T-helper 1 cell treated with Interleukin-12 subunit alpha and Interleukin-12 subunit beta and Interleukin-4 antibody, amounts not matched to agents 30 ng/mL and 1 ng/mL, for 36 hours (primary cell): ENCODE results near the gene FBLL1. TPM values are rescaled to one million over a fixed set of nuclear protein-coding genes. Genes with fewer than 3 reads are reported as not detected.

ENCODE experiments used
- total RNA-seq: library from RNA; stranded (reverse); gene quantifications from 2 replicates; pipeline ENCODE4 v1.2.3, GENCODE V29; 2022

FBLL1 gene
- total RNA-seq, 1 donor from 2014 or later: not detected

Other genes with a start within 250 kb of the FBLL1 start
- not detected in 2 replicates for gene WWC1, start 237.7 kb upstream of the FBLL1 start, total RNA-seq
- gene RARS1, start 42.8 kb upstream of the FBLL1 start, total RNA-seq: 85.6 and 88.8 TPM in 2 replicates
- 50.9 and 56.4 TPM in 2 replicates for gene PANK3, start 50.1 kb downstream of the FBLL1 start, total RNA-seq